IMR-90 (cell line): ENCODE data around the gene HSD17B14. TPM values are rescaled to one million over a fixed set of nuclear protein-coding genes. Genes with fewer than 3 reads are reported as not detected.

Experiments used
- ATAC-seq: fragments of 200-7000 bp; cut with Tn5 transposase; 2 replicates; pipeline ENCODE4 v1.9.1; 2020; ENCODE audit warnings: low read depth, mild to moderate bottlenecking, moderate library complexity
- BruUV-seq: library from RNA; stranded (reverse); fragments of 400-500 nt; replicated peaks from 2 replicates; lab custom pipeline; 2021; lab: Mats Ljungman, UMichigan
- CTCF ChIA-PET: fragments of 300-600 bp; formaldehyde crosslinking; extraction: SDS; loops from one replicate; lab custom pipeline; 2021; ENCODE audit warnings: antibody characterized with exemption; lab: Yijun Ruan, JAX
- POLR2A ChIA-PET: fragments of 300-600 bp; sonication (Branson Sonifier 250); formaldehyde crosslinking; loops from one replicate; lab custom pipeline; 2022; ENCODE audit warnings: antibody characterized with exemption; ENCODE audit not compliant: unreplicated experiment; lab: Charles Lee
- DNase-seq: peaks from one replicate; pipeline ENCODE4 v3.0.0; 2013
- H2AFZ ChIP-seq: replicated peaks from 2 replicates; pipeline ENCODE3; 2013; ENCODE audit warnings: low read length, mild to moderate bottlenecking; ENCODE audit not compliant: poor library complexity
- H2AK5ac ChIP-seq: 2 replicates; pipeline ENCODE4 v1.6.1; 2013; ENCODE audit warnings: low read depth, low read length, inconsistent platforms
- H2AK9ac ChIP-seq: replicated peaks from 2 replicates; pipeline ENCODE3; 2013; ENCODE audit warnings: mild to moderate bottlenecking, low read depth, low read length, moderate library complexity; ENCODE audit not compliant: poor library complexity
- H2BK120ac ChIP-seq: 2 replicates; pipeline ENCODE4 v1.6.1; 2013; ENCODE audit warnings: low read depth, low read length, inconsistent platforms
- H2BK15ac ChIP-seq: 3 replicates; pipeline ENCODE4 v1.6.1; 2013; ENCODE audit warnings: low read depth, low read length, inconsistent platforms
- H2BK20ac ChIP-seq: 2 replicates; pipeline ENCODE4 v1.6.1; 2013; ENCODE audit warnings: low read depth, mild to moderate bottlenecking, inconsistent platforms, low read length, moderate library complexity
- H2BK5ac ChIP-seq: 2 replicates; pipeline ENCODE4 v1.6.1; 2013; ENCODE audit warnings: mild to moderate bottlenecking, low read depth, low read length, inconsistent platforms; ENCODE audit not compliant: poor library complexity, severe bottlenecking
- H3K14ac ChIP-seq: replicated peaks from 2 replicates; pipeline ENCODE4 v1.6.1; 2013; ENCODE audit warnings: low read depth, low read length, inconsistent platforms
- H3K18ac ChIP-seq: 2 replicates; pipeline ENCODE4 v1.6.1; 2013; ENCODE audit warnings: low read depth, low read length, control low read depth
- H3K23ac ChIP-seq: 2 replicates; pipeline ENCODE4 v1.6.1; 2013; ENCODE audit warnings: low read depth, low read length, inconsistent platforms
- H3K27ac ChIP-seq: 2 replicates; pipeline ENCODE4 v1.5.1; 2013; ENCODE audit warnings: mild to moderate bottlenecking, control low read depth, low read length; ENCODE audit not compliant: insufficient read depth
- H3K27me3 ChIP-seq: 2 replicates; pipeline ENCODE4 v1.6.1; 2013; ENCODE audit warnings: low read length; ENCODE audit not compliant: control insufficient read depth, insufficient read depth
- H3K36me3 ChIP-seq: 2 replicates; pipeline ENCODE4 v1.6.1; 2013; ENCODE audit warnings: low read length, mixed read lengths; ENCODE audit not compliant: control insufficient read depth, insufficient read depth
- H3K4ac ChIP-seq: 2 replicates; pipeline ENCODE4 v1.6.1; 2013; ENCODE audit warnings: low read depth, low read length, inconsistent platforms
- H3K4me1 ChIP-seq: 2 replicates; pipeline ENCODE4 v1.6.1; 2013; ENCODE audit warnings: low read length, mixed read lengths; ENCODE audit not compliant: control insufficient read depth, insufficient read depth
- H3K4me2 ChIP-seq: 2 replicates; pipeline ENCODE4 v1.6.1; 2013; ENCODE audit warnings: low read depth, mild to moderate bottlenecking, control low read depth, low read length, moderate library complexity
- H3K4me3 ChIP-seq: 2 replicates; pipeline ENCODE4 v1.5.1; 2013; ENCODE audit warnings: low read depth, mild to moderate bottlenecking, control low read depth, low read length, moderate library complexity; ENCODE audit not compliant: insufficient read depth
- H3K56ac ChIP-seq: 2 replicates; pipeline ENCODE4 v1.6.1; 2013; ENCODE audit warnings: low read length, inconsistent platforms; ENCODE audit not compliant: insufficient read depth; ENCODE audit errors: extremely low read depth
- H3K79me1 ChIP-seq, 2 experiments: 2 replicates each; pipeline ENCODE4 v1.6.1; 2013; ENCODE audit warnings: low read length in 2 of 2, inconsistent platforms in 1 of 2, low read depth in 1 of 2
- H3K9ac ChIP-seq: 2 replicates; pipeline ENCODE4 v1.6.1; 2013; ENCODE audit warnings: low read depth, low read length, control low read depth
- H3K9me1 ChIP-seq: 2 replicates; pipeline ENCODE4 v1.6.1; 2013; ENCODE audit warnings: low read length, inconsistent platforms; ENCODE audit not compliant: insufficient read depth
- H3K9me3 ChIP-seq: 2 replicates; pipeline ENCODE4 v1.6.1; 2013; ENCODE audit warnings: low read length; ENCODE audit not compliant: control insufficient read depth, insufficient read depth
- H4K20me1 ChIP-seq: 2 replicates; pipeline ENCODE4 v1.6.1; 2013; ENCODE audit warnings: low read length, inconsistent platforms; ENCODE audit not compliant: insufficient read depth
- H4K5ac ChIP-seq: 2 replicates; pipeline ENCODE4 v1.6.1; 2013; ENCODE audit warnings: mild to moderate bottlenecking, low read depth, low read length, control low read depth
- H4K8ac ChIP-seq, 2 experiments: 2 replicates each; pipeline ENCODE4 v1.6.1; 2013; ENCODE audit warnings: low read depth in 2 of 2, low read length in 2 of 2, control low read depth in 1 of 2, inconsistent platforms in 1 of 2
- H4K91ac ChIP-seq: 2 replicates; pipeline ENCODE4 v1.6.1; 2013; ENCODE audit warnings: low read depth, low read length, inconsistent platforms; ENCODE audit not compliant: insufficient read depth
- BHLHE40 ChIP-seq: fragments of 150-350 bp; IDR thresholded peaks from 2 replicates; pipeline ENCODE4 v1.6.1; 2016; ENCODE audit warnings: mild to moderate bottlenecking, low read depth, low read length
- CEBPB ChIP-seq: IDR thresholded peaks from 2 replicates; pipeline ENCODE4 v1.6.1; 2012; ENCODE audit warnings: low read depth, low read length, improper control_type of control experiment
- CHD1 ChIP-seq: IDR thresholded peaks from 2 replicates; pipeline ENCODE4 v1.6.1; 2012; ENCODE audit warnings: low read depth, low read length, improper control_type of control experiment
- FOS ChIP-seq: fragments of 150-350 bp; IDR thresholded peaks from 2 replicates; pipeline ENCODE4 v1.6.1; 2016; ENCODE audit warnings: low read depth, low read length
- MAFK ChIP-seq: IDR thresholded peaks from 2 replicates; pipeline ENCODE4 v1.6.1; 2012; ENCODE audit warnings: low read depth, low read length, improper control_type of control experiment
- MAZ ChIP-seq: IDR thresholded peaks from 2 replicates; pipeline ENCODE4 v1.6.1; 2012; ENCODE audit warnings: low read depth, mild to moderate bottlenecking, low read length, improper control_type of control experiment, moderate library complexity, borderline replicate concordance
- MXI1 ChIP-seq: IDR thresholded peaks from 2 replicates; pipeline ENCODE4 v1.6.1; 2012; ENCODE audit warnings: low read depth, mild to moderate bottlenecking, low read length, moderate library complexity, borderline replicate concordance
- NFE2L2 ChIP-seq: fragments of 150-350 bp; IDR thresholded peaks from 2 replicates; pipeline ENCODE4 v1.6.1; 2016; ENCODE audit warnings: low read depth, mild to moderate bottlenecking, low read length
- POLR2A ChIP-seq: IDR thresholded peaks from 2 replicates; pipeline ENCODE4 v1.6.1; 2012; ENCODE audit warnings: mild to moderate bottlenecking, low read depth, low read length
- RAD21 ChIP-seq: IDR thresholded peaks from 2 replicates; pipeline ENCODE4 v1.6.1; 2012; ENCODE audit warnings: low read length, improper control_type of control experiment
- RFX5 ChIP-seq: IDR thresholded peaks from 2 replicates; pipeline ENCODE4 v1.8.0; 2012; ENCODE audit warnings: low read depth, mild to moderate bottlenecking, low read length, moderate library complexity
- WGBS, 2 experiments: methylation state at CpG; one replicate each; pipeline versions ENCODE4 v1.1.5 to v1.1.7; 2013; ENCODE audit warnings: missing lambda C conversion rate in 2 of 2; ENCODE audit not compliant: insufficient read length in 1 of 2; ENCODE audit errors: extremely low coverage in 2 of 2; 5-methylcytosine and 5-hydroxymethylcytosine counted together
- dilution Hi-C: fragments of 300-500 bp; cut with HindIII; formaldehyde crosslinking; loops from one replicate; pipeline ENCODE4 v1.14.3; 2018; ENCODE audit warnings: low sequenced_read_pairs; ENCODE audit not compliant: unreplicated experiment
- in situ Hi-C: fragments of 300-500 bp; cut with MboI; formaldehyde crosslinking; loops from 3 replicates; pipeline ENCODE4 v1.14.3; 2019; ENCODE audit warnings: low sequenced_read_pairs, inconsistent platforms, mixed read lengths
- intact Hi-C: fragments of 100-400 bp; cut with micrococcal nuclease; formaldehyde crosslinking; loops from 2 replicates; pipeline ENCODE4 v1.10.0; 2022
- polyA plus RNA-seq, 3 experiments: library from polyadenylated mRNA; depleted of rRNA; stranded (reverse); fragments of >200 nt; gene quantifications; 2 replicates each; pipeline ENCODE4 v1.2.3, GENCODE V29; 2012; ENCODE audit warnings: low replicate concordance in 1 of 3
- total RNA-seq: library from RNA; depleted of rRNA; stranded (reverse); fragments of >200 nt; gene quantifications from 2 replicates; pipeline ENCODE4 v1.2.3, GENCODE V29; 2012

HSD17B14 gene
- total and polyA plus RNA-seq, 2 of the 4 experiments (the other 2 are of a cell fraction) = 0.54 to 4.5 TPM

DNA sequence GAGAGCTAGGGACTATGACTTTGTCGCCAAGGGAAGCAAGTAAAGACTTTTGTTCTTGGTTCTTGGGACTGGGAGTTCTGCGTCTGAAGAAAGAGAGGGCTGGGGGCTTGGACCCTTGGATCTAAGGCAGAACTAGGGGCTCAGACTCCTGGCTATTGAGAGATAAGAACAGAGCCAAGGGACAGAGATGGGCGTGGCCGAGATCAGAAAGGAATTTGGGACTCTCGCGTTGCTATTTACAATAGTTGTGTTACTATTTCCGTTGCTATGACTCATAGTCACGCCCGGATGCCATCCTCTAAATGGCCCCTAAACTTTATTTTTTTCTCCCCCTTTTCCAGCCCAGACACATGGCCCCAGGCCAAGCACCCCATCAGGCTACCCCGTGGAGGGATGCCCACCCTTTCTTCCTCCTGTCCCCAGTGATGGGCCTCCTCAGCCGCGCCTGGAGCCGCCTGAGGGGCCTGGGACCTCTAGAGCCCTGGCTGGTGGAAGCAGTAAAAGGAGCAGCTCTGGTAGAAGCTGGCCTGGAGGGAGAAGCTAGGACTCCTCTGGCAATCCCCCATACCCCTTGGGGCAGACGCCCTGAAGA is 36.7 kb upstream of the HSD17B14 start (continued):
- peak; percentile 80 for TF ChIP-seq BHLHE40

DNA sequence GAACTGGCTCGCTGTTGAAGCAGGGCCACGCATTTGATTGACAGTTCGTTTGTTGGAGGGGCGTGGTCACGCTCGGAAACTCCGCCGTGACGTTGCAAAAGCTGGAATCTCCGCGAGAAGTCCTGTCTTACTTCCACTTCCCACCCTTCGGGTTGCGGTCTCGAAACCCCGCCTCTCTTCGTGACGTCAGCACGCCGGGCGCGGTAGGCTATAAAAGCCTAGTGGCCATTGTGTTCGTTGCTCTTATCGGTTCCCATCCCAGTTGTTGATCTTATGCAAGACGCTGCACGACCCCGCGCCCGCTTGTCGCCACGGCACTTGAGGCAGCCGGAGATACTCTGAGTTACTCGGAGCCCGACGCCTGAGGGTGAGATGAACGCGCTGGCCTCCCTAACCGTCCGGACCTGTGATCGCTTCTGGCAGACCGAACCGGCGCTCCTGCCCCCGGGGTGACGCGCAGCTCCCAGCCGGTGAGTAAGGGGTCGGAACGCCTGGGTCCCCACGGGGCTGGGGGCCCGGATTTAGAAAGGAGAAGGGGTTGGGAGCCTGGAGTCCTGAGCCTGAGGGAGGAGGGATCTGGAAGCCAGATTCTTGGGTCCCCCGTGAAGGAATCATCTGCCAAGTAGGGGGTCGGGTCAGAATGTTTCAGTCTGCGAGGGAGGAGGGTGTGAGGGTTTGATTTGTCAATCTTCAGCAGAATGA is 36.0 kb upstream of the HSD17B14 start, which contains the start of gene PPP1R15A:
Gene PPP1R15A (plus strand): TSS at position 240 of the 702 bp plus-strand sequence. CDS start 813 bp downstream, outside the sequence.
- H3K23ac ChIP-seq = peak within 1 kb of the TSS; percentile 99
- H3K14ac ChIP-seq = peak within 1 kb of the TSS; percentile 100
- H4K20me1 ChIP-seq = peaks cover 49% of the 10 kb centered on the region
- peak within 1 kb of the TSS; percentile 92 for H3K27ac ChIP-seq
- peaks cover 15% of the 10 kb centered on the region for H3K4me1 ChIP-seq
- peak within 1 kb of the TSS; percentile 59 for H4K5ac ChIP-seq
- H4K8ac ChIP-seq = peak within 1 kb of the TSS; percentile 18 to 91; a peak in 3 of 4 replicates
- WGBS, 2 experiments = 1% methylated on average over 34 of the region's 53 CpGs; no CpG with 5 or more reads in 1 of the 2 experiments
- H2AFZ ChIP-seq = peak within 1 kb of the TSS; percentile 74
- peak within 1 kb of the TSS; percentile 99 for H3K4ac ChIP-seq
- peak within 1 kb of the TSS; percentile 71 for H3K4me3 ChIP-seq
- no peaks in the 10 kb centered on the region for H3K27me3 ChIP-seq
- peak within 1 kb of the TSS; percentile 53; the same call in 1 of the 3 replicates for H2BK15ac ChIP-seq
- H3K18ac ChIP-seq = peak within 1 kb of the TSS; percentile 70
- peak; percentile 97 for DNase-seq
- H3K36me3 ChIP-seq = peaks cover 32% of the 10 kb centered on the region
- in situ Hi-C loops = no loop called here
- TF ChIP-seq FOS = 0 out of 2 replicates have a peak, but pooled peaks have one; percentile 19
- TF ChIP-seq MAZ = peak; percentile 73
- peak; percentile 97 for TF ChIP-seq CHD1
- TF ChIP-seq MAFK = no peak
- TF ChIP-seq NFE2L2 = peak; percentile 79
- 0 out of 2 replicates have a peak, but pooled peaks have one; percentile 28 for TF ChIP-seq MXI1
- peak; percentile 100 for TF ChIP-seq POLR2A
- 0 out of 2 replicates have a peak, but pooled peaks have one; percentile 31 for TF ChIP-seq RFX5
- TF ChIP-seq CEBPB = peak; percentile 81
- no peak for TF ChIP-seq RAD21
- H2AK5ac ChIP-seq = peak within 1 kb of the TSS; percentile 97
- H2AK9ac ChIP-seq = peak within 1 kb of the TSS; percentile 100
- TSS peak; percentile 75 for BruUV-seq
- peak within 1 kb of the TSS; percentile 60 for H2BK20ac ChIP-seq
- ChIA-PET CTCF (no interaction called here), POLR2A (interaction anchor here (0.5 to 1.0 kb wide), 8 partner anchors 8 to 312 kb away, joined by 3 to 13 read pairs (median 4); no protein-coding TSS in a partner anchor)
- no peaks in the 10 kb centered on the region; the same call in 1 of the 2 replicates for H3K9me1 ChIP-seq
- intact Hi-C loops = no loop called here
- H3K79me1 ChIP-seq = peaks cover 0 to 63% of the 10 kb centered on the region in 2 experiments
- H3K56ac ChIP-seq = peak within 1 kb of the TSS; percentile 98
- dilution Hi-C loops = no loop called here
- H2BK120ac ChIP-seq = peak within 1 kb of the TSS; percentile 88
- H4K91ac ChIP-seq = peak within 1 kb of the TSS; percentile 97
- H3K4me2 ChIP-seq = peak within 1 kb of the TSS; percentile 99
- peak within 1 kb of the TSS; percentile 95 for H3K9ac ChIP-seq
- H3K9me3 ChIP-seq = no peaks in the 10 kb centered on the region
- ATAC-seq = peak; percentile 28
- H2BK5ac ChIP-seq = peak within 1 kb of the TSS; percentile 94
